Tibial nerve (tissue), 4 donors: Measurements from ENCODE around the gene MARK2. TPM values are rescaled to one million over a fixed set of nuclear protein-coding genes. Genes with fewer than 3 reads are reported as not detected.
"Not testable (repeated sequence)": the region's sequence is repeated elsewhere in the genome, so short reads cannot be mapped to it uniquely, and the experiment has no call there.

ENCODE experiments used
- DNase-seq, 2 donors: peaks; one replicate each; pipeline ENCODE4 v3.0.0-alpha.2; 2019; ENCODE audit warnings: low spot score in 2 of 2
- H3K27ac ChIP-seq, 4 donors: fragments of 200-600 bp; sonication (generic) in 3 of 4; one replicate each; pipeline ENCODE4 v1.5.1; 2017 to 2019; ENCODE audit warnings: mild to moderate bottlenecking in 1 of 4
- H3K27me3 ChIP-seq, 2 donors: fragments of 200-600 bp; sonication (generic) in 1 of 2; one replicate each; pipeline versions ENCODE4 v1.5.1 to v1.6.0; 2017 to 2019
- H3K36me3 ChIP-seq, 3 donors: fragments of 200-600 bp; sonication (generic); one replicate each; pipeline ENCODE4 v1.5.1; 2018 to 2019
- H3K4me1 ChIP-seq, 4 donors: fragments of 200-600 bp; sonication (generic) in 3 of 4; one replicate each; pipeline ENCODE4 v1.5.1; 2017 to 2019
- H3K4me3 ChIP-seq, 4 donors: fragments of 200-600 bp; sonication (generic) in 3 of 4; one replicate each; pipeline ENCODE4 v1.5.1; 2017 to 2019; ENCODE audit warnings: mild to moderate bottlenecking in 1 of 4, moderate library complexity in 1 of 4
- H3K9me3 ChIP-seq, 4 donors: fragments of 200-600 bp; sonication (generic) in 3 of 4; one replicate each; pipeline ENCODE4 v1.5.1; 2017 to 2019
- EP300 ChIP-seq, 2 donors: sonication (generic); formaldehyde crosslinking; IDR thresholded peaks; one replicate each; pipeline ENCODE4 v1.6.1; 2017; ENCODE audit warnings: antibody characterized with exemption in 2 of 2, mild to moderate bottlenecking in 1 of 2
- POLR2A ChIP-seq, 2 donors: fragments of 450-650 bp; IDR thresholded peaks; one replicate each; pipeline ENCODE4 v1.6.1; 2017; ENCODE audit warnings: antibody characterized with exemption in 2 of 2, mild to moderate bottlenecking in 2 of 2, moderate library complexity in 2 of 2
- WGBS, 2 donors: methylation state at CpG; one replicate each; pipeline ENCODE4 v1.1.5; 2018; 5-methylcytosine and 5-hydroxymethylcytosine counted together
- total RNA-seq, 4 donors: library from RNA; depleted of rRNA; stranded (reverse); fragments of >200 nt; gene quantifications; one replicate each; pipeline ENCODE4 v1.1.0, GENCODE V29; 2016
- TF ChIP-seq, protein P1 (sequence below), 5 experiments: fragments of 200-600 bp in 3 of 5; fragments of 450-650 bp in 2 of 5; sonication (generic) in 3 of 5; IDR thresholded peaks; one replicate each; pipeline ENCODE4 v1.5.1; 2016 to 2019; ENCODE audit warnings: antibody characterized with exemption in 5 of 5, mild to moderate bottlenecking in 3 of 5, moderate library complexity in 2 of 5

The MARK2 gene
- total RNA-seq, 4 donors from 2014 or later: 22.1 to 32.1 (median 23.6) TPM

DNA sequence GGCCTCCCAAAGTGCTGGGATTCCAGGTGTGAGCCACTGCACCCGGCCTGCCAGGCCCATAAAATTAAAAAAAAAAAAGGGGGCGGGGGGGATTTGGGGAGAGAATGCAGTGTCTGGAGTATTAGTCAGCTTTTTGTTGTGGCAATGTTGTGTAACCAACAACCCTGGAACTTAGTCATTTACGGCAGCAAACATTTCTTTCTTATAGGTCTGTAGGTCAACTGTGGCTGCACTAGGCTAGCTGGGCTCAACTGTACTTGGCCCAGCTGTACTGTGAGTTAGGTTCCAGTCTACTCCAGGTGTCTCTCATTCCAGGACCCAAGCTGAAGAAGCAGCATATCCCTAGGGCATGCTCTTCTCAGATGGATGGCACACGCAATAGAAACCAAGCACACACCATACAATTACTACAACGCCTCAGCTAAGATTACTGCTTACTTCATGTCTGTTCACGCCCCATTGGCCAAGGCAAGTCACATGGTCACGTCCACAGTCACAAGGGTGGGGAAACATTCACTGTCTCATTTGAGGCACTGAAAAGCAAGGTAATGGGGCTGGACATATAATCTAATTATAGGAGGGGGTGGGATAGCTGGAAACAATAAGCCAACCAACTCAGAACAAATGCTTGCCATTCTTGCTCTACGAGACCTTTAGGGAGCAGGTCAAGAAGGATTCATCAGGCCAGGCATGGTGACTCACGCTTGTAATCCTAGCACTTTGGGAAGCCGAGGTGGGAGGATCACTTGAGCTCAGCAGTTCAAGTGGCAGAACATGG, 36.1 kb upstream of the MARK2 start:
- H3K36me3 ChIP-seq: no peaks in the 10 kb centered on the region
- no peaks in the 10 kb centered on the region for H3K9me3 ChIP-seq
- H3K27me3 ChIP-seq: peaks cover 0 to 9% of the 10 kb centered on the region in 2 donors
- no peak overlapping the region for H3K4me3 ChIP-seq
- no peak for DNase-seq
- WGBS, 2 donors: 79 to 81% methylated on average over 10 of the region's 10 CpGs
- no peaks in the 10 kb centered on the region for H3K4me1 ChIP-seq
- no peak overlapping the region for H3K27ac ChIP-seq
- TF ChIP-seq EP300 (IDR thresholded peaks at IDR 0.05): no peak
- TF ChIP-seq, protein P1, sequence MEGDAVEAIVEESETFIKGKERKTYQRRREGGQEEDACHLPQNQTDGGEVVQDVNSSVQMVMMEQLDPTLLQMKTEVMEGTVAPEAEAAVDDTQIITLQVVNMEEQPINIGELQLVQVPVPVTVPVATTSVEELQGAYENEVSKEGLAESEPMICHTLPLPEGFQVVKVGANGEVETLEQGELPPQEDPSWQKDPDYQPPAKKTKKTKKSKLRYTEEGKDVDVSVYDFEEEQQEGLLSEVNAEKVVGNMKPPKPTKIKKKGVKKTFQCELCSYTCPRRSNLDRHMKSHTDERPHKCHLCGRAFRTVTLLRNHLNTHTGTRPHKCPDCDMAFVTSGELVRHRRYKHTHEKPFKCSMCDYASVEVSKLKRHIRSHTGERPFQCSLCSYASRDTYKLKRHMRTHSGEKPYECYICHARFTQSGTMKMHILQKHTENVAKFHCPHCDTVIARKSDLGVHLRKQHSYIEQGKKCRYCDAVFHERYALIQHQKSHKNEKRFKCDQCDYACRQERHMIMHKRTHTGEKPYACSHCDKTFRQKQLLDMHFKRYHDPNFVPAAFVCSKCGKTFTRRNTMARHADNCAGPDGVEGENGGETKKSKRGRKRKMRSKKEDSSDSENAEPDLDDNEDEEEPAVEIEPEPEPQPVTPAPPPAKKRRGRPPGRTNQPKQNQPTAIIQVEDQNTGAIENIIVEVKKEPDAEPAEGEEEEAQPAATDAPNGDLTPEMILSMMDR (IDR thresholded peaks at IDR 0.05): no peak
- no peak for TF ChIP-seq POLR2A (IDR thresholded peaks at IDR 0.05)

DNA sequence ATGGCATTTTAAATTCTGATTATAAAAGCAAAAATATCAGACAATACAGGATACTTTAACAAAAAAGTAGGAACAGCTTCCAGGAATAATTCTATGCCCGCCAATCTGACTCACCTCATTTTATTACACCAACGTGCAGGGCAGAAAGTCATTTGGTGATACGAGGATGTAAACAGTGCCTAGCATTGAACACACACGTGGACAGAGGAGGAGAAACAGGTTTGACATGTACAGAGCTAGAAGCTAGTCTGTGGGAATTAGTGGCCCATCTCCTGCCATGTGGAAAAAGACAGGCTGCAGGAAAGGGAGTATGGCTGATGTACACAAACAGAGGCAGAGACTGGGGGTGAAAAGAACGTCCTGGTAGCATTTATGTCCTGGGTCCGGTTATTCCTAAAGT, 34.7 kb upstream of the MARK2 start:
- no peak for DNase-seq
- WGBS, 2 donors: 77 to 78% methylated on average over 6 of the region's 6 CpGs

DNA sequence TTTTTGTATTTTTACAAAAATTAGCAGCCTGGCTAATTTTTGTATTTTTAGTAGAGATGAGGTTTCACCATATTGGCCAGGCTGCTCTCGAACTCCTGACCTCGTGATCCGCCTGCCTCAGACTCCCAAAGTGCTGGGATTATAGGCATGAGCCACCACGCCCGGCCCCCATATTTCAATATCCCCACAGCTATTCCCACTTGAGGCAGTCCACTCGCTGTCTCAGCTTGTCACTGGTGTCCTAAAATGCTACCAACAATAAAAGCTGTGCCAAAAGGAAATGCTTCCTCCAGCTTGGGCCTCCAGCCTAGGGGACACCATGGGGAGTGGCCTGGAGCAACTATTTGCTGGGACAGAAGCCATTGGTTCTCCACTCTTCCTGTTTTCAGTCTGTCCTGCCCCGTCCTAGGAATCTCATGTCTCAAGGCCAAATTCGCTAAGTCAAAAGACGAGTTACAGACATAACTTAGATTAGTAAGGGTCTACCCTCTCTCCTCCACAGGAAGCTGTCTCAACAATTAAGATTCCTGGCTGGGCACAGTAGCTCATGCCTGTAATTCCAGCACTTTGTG, 33.0 kb upstream of the MARK2 start:
- TF ChIP-seq, protein P1 (IDR thresholded peaks at IDR 0.05): no peak
- TF ChIP-seq EP300 (IDR thresholded peaks at IDR 0.05) (no peak), POLR2A (IDR thresholded peaks at IDR 0.05) (no peak)
- no peak overlapping the region for H3K4me3 ChIP-seq
- H3K27me3 ChIP-seq: no peaks in the 10 kb centered on the region
- H3K4me1 ChIP-seq: no peaks in the 10 kb centered on the region
- H3K9me3 ChIP-seq: no peaks in the 10 kb centered on the region
- DNase-seq: no peak
- H3K27ac ChIP-seq: no peak overlapping the region
- 73 to 85% methylated on average over 9 of the region's 9 CpGs for WGBS, 2 donors
- no peaks in the 10 kb centered on the region for H3K36me3 ChIP-seq

More for the DNA sequence above, 34.7 kb upstream of the MARK2 start:
- TF ChIP-seq EP300 (IDR thresholded peaks at IDR 0.05): no peak
- peaks cover 0 to under 1% of the 10 kb centered on the region in 2 donors for H3K27me3 ChIP-seq
- no peaks in the 10 kb centered on the region for H3K4me1 ChIP-seq
- H3K9me3 ChIP-seq: no peaks in the 10 kb centered on the region
- no peak overlapping the region for H3K4me3 ChIP-seq
- no peaks in the 10 kb centered on the region for H3K36me3 ChIP-seq
- H3K27ac ChIP-seq: no peak overlapping the region

DNA sequence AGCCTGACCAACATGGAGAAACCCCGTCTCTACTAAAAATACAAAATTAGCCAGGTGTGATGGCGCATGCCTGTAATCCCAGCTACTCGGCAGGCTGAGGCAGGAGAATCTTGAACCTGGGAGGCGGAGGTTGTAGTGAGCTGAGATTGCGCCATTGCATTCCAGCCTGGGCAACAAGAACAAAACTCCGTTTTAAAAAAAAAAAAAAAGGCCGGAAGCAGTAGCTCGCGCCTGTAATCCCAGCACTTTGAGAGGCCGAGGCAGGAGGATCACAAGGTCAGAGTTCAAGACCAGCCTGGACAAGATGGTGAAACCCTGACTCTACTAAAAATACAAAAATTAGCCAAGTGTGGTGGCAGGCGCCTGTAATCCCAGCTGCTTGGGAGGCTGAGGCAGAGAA, 28.5 kb upstream of the MARK2 start:
- not testable (repeated sequence) for H3K27ac ChIP-seq, H3K9me3 ChIP-seq, H3K36me3 ChIP-seq, H3K27me3 ChIP-seq, DNase-seq, H3K4me3 ChIP-seq
- H3K4me1 ChIP-seq: peaks cover 0 to 23% (median 11%) of the 10 kb centered on the region in 4 donors
- WGBS, 2 donors: 88 to 91% methylated on average over 11 of the region's 11 CpGs

DNA sequence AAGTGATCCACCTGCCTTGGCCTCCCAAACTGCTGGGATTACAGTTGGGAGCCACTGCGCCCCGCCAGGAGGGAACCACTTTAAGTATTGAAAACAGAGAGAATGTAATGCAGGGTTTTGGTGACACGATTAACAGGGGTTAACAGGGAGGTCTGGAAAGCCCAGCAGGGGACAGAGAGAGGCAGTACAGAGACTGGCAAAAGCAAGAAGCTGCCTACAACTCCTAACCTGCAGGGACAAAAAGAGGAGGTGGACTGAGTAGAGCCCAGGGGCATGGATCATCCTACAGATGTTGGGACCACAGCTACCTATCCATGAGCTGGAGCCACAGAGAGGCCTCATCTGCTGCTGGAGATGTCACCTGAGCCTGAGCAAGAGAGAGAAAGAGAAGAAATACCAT, 27.4 kb upstream of the MARK2 start:
- H3K4me3 ChIP-seq: no peak overlapping the region
- H3K36me3 ChIP-seq: peaks cover 0 to 4% (median 0%) of the 10 kb centered on the region in 3 donors
- 73 to 77% methylated on average over 3 of the region's 3 CpGs for WGBS, 2 donors
- no peaks in the 10 kb centered on the region for H3K27me3 ChIP-seq
- no peaks in the 10 kb centered on the region for H3K9me3 ChIP-seq
- no peak for TF ChIP-seq POLR2A (IDR thresholded peaks at IDR 0.05)
- TF ChIP-seq EP300 (IDR thresholded peaks at IDR 0.05): no peak
- TF ChIP-seq, protein P1 (IDR thresholded peaks at IDR 0.05): no peak
- H3K4me1 ChIP-seq: peaks cover 0 to 23% (median 11%) of the 10 kb centered on the region in 4 donors
- no peak overlapping the region for H3K27ac ChIP-seq
- DNase-seq: no peak

DNA sequence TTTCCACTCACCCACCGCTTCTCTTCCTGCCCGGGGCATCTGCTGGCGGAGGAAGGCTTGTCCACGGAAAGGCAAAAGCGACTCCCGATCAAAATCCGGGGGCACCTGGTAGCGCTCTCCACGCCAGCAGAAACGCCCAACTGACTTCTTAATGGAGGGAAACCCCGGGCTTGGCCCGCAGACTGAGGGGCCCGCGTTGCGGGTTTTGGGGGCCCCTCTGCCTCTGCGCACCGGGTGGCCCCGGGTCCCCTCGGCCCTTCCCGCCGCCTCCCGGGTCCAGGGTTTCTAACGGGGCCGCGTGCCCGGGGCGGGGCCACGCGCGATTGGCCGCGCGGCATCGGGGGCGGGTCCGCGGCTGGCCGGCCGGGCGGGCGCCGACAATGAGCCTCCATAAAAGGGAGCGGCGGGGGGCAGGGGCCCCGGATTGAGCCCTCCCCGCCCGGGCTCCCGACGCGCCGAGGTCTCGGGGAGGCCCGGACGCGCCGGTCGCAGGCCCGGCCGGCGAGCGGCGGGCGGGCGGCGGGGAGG, 25.8 kb upstream of the MARK2 start, which contains the start of gene SPINDOC:
TSS of gene SPINDOC (plus strand) at position 422 of the 528 bp plus-strand sequence. CDS start 231 bp downstream, outside the sequence.
- WGBS, 2 donors: 0 to 1% methylated on average over 15 to 22 of the region's 65 CpGs

More for the DNA sequence above, 25.8 kb upstream of the MARK2 start, which contains the start of gene SPINDOC:
- Histone ChIP-seq H3K27ac (peak within 1 kb of the TSS; percentile 13 to 84 (median 67)), H3K9me3 (no peaks in the 10 kb centered on the region), H3K4me3 (peak within 1 kb of the TSS; percentile 79 to 96 (median 85)), H3K4me1 (peaks cover 0 to 23% (median 11%) of the 10 kb centered on the region in 4 donors), H3K36me3 (peaks cover 0 to 11% (median 0%) of the 10 kb centered on the region in 3 donors), H3K27me3 (no peaks in the 10 kb centered on the region)
- TF ChIP-seq POLR2A (IDR thresholded peaks at IDR 0.05) (peak in 1 of 2 donors; percentile 45), EP300 (IDR thresholded peaks at IDR 0.05) (no peak)
- DNase-seq: peak; percentile 52 to 54
